ENCODE results near the gene CNOT1.
A peak's percentile ranks its signal among the peaks of the same experiment; 100 is the strongest.

CNOT1 gene

GRCh38 chr16:58507963-58508670 lies 121.5 kb downstream of the CNOT1 start:
- H3K9me3 ChIP-seq (ENCODE audit: control insufficient read depth, insufficient read depth, low read length) = no peaks in the 10 kb centered on the region
- H3K9ac ChIP-seq (ENCODE audit: low read depth, low read length) = no peak overlapping the region
- H3K4me3 ChIP-seq (ENCODE audit: low read depth, low read length) = no peak overlapping the region
- H3K4me1 ChIP-seq (ENCODE audit: control insufficient read depth, insufficient read depth, low read length) = no peaks in the 10 kb centered on the region
- H3K27ac ChIP-seq (ENCODE audit: low read depth, low read length) = no peak overlapping the region
- peaks cover 9% of the 10 kb centered on the region; the same call in 1 of the 2 replicates for H3K36me3 ChIP-seq (ENCODE audit: control insufficient read depth, insufficient read depth, low read length)
- no peaks in the 10 kb centered on the region for H3K27me3 ChIP-seq (ENCODE audit: control insufficient read depth, insufficient read depth, low read length)

- no peaks in the 10 kb centered on the region for H3K4me1 ChIP-seq (ENCODE audit: control insufficient read depth, insufficient read depth, low read length)
- peaks cover 9% of the 10 kb centered on the region; the same call in 1 of the 2 replicates for H3K36me3 ChIP-seq (ENCODE audit: control insufficient read depth, insufficient read depth, low read length)
- H3K4me3 ChIP-seq (ENCODE audit: low read depth, low read length) = no peak overlapping the region
- H3K27ac ChIP-seq (ENCODE audit: low read depth, low read length) = no peak overlapping the region
- H3K9me3 ChIP-seq (ENCODE audit: control insufficient read depth, insufficient read depth, low read length) = no peaks in the 10 kb centered on the region
- peaks cover 5% of the 10 kb centered on the region; the same call in 1 of the 2 replicates for H3K27me3 ChIP-seq (ENCODE audit: control insufficient read depth, insufficient read depth, low read length)
- H3K9ac ChIP-seq (ENCODE audit: low read depth, low read length) = no peak overlapping the region
Observed at GRCh38 chr16:58507195-58507962, 122.2 kb downstream of the CNOT1 start.

GRCh38 chr16:58506241-58507194 lies 123.1 kb downstream of the CNOT1 start:
- Histone ChIP-seq H3K4me1 (ENCODE audit: control insufficient read depth, insufficient read depth, low read length) (no peaks in the 10 kb centered on the region), H3K9ac (ENCODE audit: low read depth, low read length) (no peak overlapping the region), H3K9me3 (ENCODE audit: control insufficient read depth, insufficient read depth, low read length) (no peaks in the 10 kb centered on the region), H3K27ac (ENCODE audit: low read depth, low read length) (no peak overlapping the region), H3K36me3 (ENCODE audit: control insufficient read depth, insufficient read depth, low read length) (peaks cover 9% of the 10 kb centered on the region; the same call in 1 of the 2 replicates), H3K4me3 (ENCODE audit: low read depth, low read length) (no peak overlapping the region), H3K27me3 (ENCODE audit: control insufficient read depth, insufficient read depth, low read length) (peaks cover 8% of the 10 kb centered on the region; the same call in 1 of the 2 replicates)

- H3K9ac ChIP-seq (ENCODE audit: low read depth, low read length) = no peak overlapping the region
- H3K9me3 ChIP-seq (ENCODE audit: control insufficient read depth, insufficient read depth, low read length) = no peaks in the 10 kb centered on the region
- H3K4me1 ChIP-seq (ENCODE audit: control insufficient read depth, insufficient read depth, low read length) = no peaks in the 10 kb centered on the region
- H3K4me3 ChIP-seq (ENCODE audit: low read depth, low read length) = no peak overlapping the region
- H3K27ac ChIP-seq (ENCODE audit: low read depth, low read length) = no peak overlapping the region
- peaks cover 8% of the 10 kb centered on the region; the same call in 1 of the 2 replicates for H3K27me3 ChIP-seq (ENCODE audit: control insufficient read depth, insufficient read depth, low read length)
- H3K36me3 ChIP-seq (ENCODE audit: control insufficient read depth, insufficient read depth, low read length) = peaks cover 4% of the 10 kb centered on the region; the same call in 1 of the 2 replicates
Observed at GRCh38 chr16:58503863-58504688, 125.5 kb downstream of the CNOT1 start.

GRCh38 chr16:58503166-58503862 lies 126.3 kb downstream of the CNOT1 start:
- H3K4me1 ChIP-seq (ENCODE audit: control insufficient read depth, insufficient read depth, low read length) = no peaks in the 10 kb centered on the region

GRCh38 chr16:58502217-58502921 lies 127.3 kb downstream of the CNOT1 start:
- peaks cover 8% of the 10 kb centered on the region; the same call in 1 of the 2 replicates for H3K27me3 ChIP-seq (ENCODE audit: control insufficient read depth, insufficient read depth, low read length)
- H3K9ac ChIP-seq (ENCODE audit: low read depth, low read length) = no peak overlapping the region
- H3K4me1 ChIP-seq (ENCODE audit: control insufficient read depth, insufficient read depth, low read length) = no peaks in the 10 kb centered on the region
- H3K9me3 ChIP-seq (ENCODE audit: control insufficient read depth, insufficient read depth, low read length) = no peaks in the 10 kb centered on the region
- no peak overlapping the region for H3K4me3 ChIP-seq (ENCODE audit: low read depth, low read length)
- no peak overlapping the region for H3K27ac ChIP-seq (ENCODE audit: low read depth, low read length)
- no peaks in the 10 kb centered on the region for H3K36me3 ChIP-seq (ENCODE audit: control insufficient read depth, insufficient read depth, low read length)

More at GRCh38 chr16:58503166-58503862, 126.3 kb downstream of the CNOT1 start:
- peaks cover 8% of the 10 kb centered on the region; the same call in 1 of the 2 replicates for H3K27me3 ChIP-seq (ENCODE audit: control insufficient read depth, insufficient read depth, low read length)
- no peaks in the 10 kb centered on the region for H3K9me3 ChIP-seq (ENCODE audit: control insufficient read depth, insufficient read depth, low read length)
- no peak overlapping the region for H3K27ac ChIP-seq (ENCODE audit: low read depth, low read length)
- H3K36me3 ChIP-seq (ENCODE audit: control insufficient read depth, insufficient read depth, low read length) = no peaks in the 10 kb centered on the region
- no peak overlapping the region for H3K9ac ChIP-seq (ENCODE audit: low read depth, low read length)
- H3K4me3 ChIP-seq (ENCODE audit: low read depth, low read length) = no peak overlapping the region

- H3K27me3 ChIP-seq (ENCODE audit: control insufficient read depth, insufficient read depth, low read length) = peaks cover 8% of the 10 kb centered on the region; the same call in 1 of the 2 replicates
- no peaks in the 10 kb centered on the region for H3K4me1 ChIP-seq (ENCODE audit: control insufficient read depth, insufficient read depth, low read length)
- H3K9ac ChIP-seq (ENCODE audit: low read depth, low read length) = peak overlapping the region; percentile 63
- peak overlapping the region; percentile 34 for H3K27ac ChIP-seq (ENCODE audit: low read depth, low read length)
- no peaks in the 10 kb centered on the region for H3K36me3 ChIP-seq (ENCODE audit: control insufficient read depth, insufficient read depth, low read length)
- H3K4me3 ChIP-seq (ENCODE audit: low read depth, low read length) = peak overlapping the region; percentile 86
- no peaks in the 10 kb centered on the region for H3K9me3 ChIP-seq (ENCODE audit: control insufficient read depth, insufficient read depth, low read length)
Observed at GRCh38 chr16:58501242-58502131, 128.1 kb downstream of the CNOT1 start.

GRCh38 chr16:58500430-58501241 lies 129.0 kb downstream of the CNOT1 start:
- Histone ChIP-seq H3K36me3 (ENCODE audit: control insufficient read depth, insufficient read depth, low read length) (no peaks in the 10 kb centered on the region), H3K4me1 (ENCODE audit: control insufficient read depth, insufficient read depth, low read length) (peaks cover 6% of the 10 kb centered on the region), H3K27me3 (ENCODE audit: control insufficient read depth, insufficient read depth, low read length) (peaks cover 8% of the 10 kb centered on the region; the same call in 1 of the 2 replicates), H3K4me3 (ENCODE audit: low read depth, low read length) (peak overlapping the region; percentile 86), H3K9me3 (ENCODE audit: control insufficient read depth, insufficient read depth, low read length) (no peaks in the 10 kb centered on the region), H3K9ac (ENCODE audit: low read depth, low read length) (peak overlapping the region; percentile 63), H3K27ac (ENCODE audit: low read depth, low read length) (peak overlapping the region; percentile 34)

All from HUES48 (cell line).